HG02981 (cell line): ENCODE data around the gene STAT5B.
"Not testable (repeated sequence)": the region's sequence is repeated elsewhere in the genome, so short reads cannot be mapped to it uniquely, and the experiment has no call there.

Experiments used
- ATAC-seq: cut with Tn5 transposase; IDR thresholded peaks from one replicate; pipeline ENCODE4 v1.9.1; 2021; ENCODE audit warnings: mild to moderate bottlenecking, moderate library complexity; ENCODE audit not compliant: unreplicated experiment

Gene STAT5B

DNA sequence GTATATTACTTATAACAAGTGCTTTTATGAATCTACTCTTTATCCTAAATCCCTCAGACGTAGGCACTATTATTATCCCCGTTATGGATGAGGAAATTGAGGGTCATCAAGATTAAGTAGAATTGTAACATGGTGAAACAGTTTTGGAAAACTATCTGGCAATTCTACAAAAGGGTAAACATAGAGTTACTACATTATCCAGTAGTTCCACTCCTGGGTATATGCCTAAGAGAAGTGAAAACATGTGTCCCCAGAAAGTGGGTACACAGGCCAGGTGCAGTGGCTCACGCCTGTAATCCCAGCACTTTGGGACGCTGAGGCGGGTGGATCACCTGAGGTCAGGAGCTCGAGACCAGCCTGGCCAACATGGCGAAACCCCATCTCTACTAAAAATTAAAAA lies 36.6 kb downstream of the STAT5B start:
- not testable (repeated sequence) for ATAC-seq

DNA sequence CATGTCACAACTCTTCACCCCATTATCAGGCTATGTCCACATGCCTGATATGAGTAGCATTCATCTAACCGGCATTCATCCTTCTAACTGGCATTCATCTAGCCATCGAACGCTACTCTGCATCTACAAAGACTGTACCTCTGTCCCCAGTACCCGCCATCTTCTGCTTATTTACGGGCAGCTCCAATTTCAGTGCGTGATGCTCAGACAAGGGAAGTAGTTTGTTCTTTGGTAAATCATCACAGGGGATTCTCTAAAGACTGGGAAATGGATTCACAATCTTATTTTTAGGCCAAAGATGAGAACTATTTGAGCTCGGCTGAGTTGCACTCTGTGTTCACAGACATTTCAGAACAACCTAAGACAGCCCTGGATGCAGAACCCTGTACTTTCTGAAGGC lies 39.4 kb downstream of the STAT5B start:
- no peak for ATAC-seq

DNA sequence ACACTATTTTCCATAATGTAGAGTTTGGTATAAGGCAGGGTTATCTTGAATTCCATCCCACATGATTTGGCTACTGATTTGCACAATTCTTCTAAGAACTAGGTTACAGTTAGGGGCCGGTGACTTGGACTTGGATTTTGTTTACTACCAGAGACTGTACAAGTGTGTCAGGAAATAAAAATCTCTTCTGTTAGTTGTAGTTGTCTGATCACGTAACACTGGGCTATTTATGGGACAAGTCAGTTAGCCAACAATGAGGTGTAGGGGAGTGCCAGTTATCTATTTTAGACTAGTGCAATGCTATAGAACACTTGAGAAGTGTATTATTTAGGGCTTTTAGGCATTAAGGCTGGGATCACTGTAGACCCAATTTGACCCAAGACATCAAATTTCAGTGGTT lies 42.2 kb downstream of the STAT5B start:
- no peak for ATAC-seq

DNA sequence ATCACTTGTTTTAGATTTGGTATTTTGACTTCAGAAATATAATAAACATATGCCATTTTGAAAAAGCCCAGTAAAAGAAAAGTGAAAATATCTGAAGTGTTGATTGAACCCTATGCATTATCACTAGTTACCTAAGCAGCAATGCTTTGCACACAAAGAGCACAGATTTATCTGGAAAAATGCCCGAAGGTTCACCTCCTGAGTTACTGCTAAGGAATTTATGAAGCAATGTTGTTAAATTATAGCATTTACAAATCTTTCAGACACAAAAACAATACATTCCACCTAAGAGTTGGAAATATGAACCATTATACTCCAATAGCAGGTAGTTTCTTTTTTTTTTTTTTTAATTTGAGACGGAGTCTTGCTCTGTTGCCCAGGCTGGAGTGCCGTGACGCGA lies 43.0 kb downstream of the STAT5B start:
- no peak for ATAC-seq

DNA sequence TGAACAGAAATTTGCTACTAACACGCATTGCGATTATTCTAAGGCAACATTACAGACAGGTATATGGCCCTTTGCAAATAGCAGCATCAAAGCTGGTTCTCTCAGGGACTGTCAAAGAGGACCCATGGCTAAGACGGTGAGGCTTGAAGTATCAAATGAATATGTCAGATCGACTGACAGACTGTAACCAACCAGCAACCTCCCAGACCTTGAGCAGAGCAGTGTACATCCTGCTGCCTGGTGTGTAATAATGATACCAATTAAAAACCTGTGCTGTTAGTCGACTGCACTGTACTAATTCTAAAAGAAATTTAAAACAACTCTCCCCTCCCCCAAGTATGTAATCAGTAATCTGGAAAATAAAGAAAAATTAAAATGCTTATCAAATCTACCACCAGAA lies 46.0 kb downstream of the STAT5B start:
- ATAC-seq: no peak

GRCh38 chr17:42227849-42228700 lies 48.1 kb downstream of the STAT5B start:
- no peak for ATAC-seq

DNA sequence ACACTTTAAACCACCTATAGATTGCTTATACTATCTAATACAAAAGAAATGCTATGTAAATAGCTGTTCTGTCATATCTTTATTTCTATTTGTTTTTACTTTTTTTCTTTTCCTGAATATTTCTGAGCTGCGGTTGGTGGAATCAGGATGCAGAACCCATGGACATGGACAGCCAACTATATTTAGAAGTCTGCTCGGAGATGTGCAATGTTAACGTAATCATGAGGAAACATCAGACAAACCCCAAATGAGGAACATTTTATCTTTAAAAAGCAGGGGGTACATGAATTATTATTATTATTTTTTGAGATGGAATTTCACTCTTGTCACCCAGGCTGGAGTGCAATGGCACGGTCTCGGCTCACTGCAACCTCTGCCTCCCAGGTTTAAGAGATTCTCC lies 50.5 kb downstream of the STAT5B start:
- ATAC-seq: no peak

DNA sequence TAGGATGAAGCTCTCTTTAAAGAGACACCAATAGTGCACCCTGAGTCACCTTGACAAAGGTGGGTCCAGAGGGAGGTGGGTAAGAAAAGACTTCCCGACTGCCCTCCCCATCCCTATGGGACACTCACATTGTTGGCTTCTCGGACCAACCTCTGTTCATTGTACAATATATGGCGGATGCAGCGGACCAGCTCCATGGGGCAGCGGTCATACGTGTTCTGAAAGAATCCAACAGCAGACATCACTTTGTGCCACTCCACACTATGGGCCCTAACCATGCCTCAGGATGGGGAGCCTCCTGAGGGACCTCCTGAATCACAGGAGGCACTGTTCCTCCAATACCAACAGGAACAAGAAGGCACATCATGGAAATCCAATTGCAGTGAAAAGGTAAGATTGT lies 51.5 kb downstream of the STAT5B start:
- no peak for ATAC-seq

DNA sequence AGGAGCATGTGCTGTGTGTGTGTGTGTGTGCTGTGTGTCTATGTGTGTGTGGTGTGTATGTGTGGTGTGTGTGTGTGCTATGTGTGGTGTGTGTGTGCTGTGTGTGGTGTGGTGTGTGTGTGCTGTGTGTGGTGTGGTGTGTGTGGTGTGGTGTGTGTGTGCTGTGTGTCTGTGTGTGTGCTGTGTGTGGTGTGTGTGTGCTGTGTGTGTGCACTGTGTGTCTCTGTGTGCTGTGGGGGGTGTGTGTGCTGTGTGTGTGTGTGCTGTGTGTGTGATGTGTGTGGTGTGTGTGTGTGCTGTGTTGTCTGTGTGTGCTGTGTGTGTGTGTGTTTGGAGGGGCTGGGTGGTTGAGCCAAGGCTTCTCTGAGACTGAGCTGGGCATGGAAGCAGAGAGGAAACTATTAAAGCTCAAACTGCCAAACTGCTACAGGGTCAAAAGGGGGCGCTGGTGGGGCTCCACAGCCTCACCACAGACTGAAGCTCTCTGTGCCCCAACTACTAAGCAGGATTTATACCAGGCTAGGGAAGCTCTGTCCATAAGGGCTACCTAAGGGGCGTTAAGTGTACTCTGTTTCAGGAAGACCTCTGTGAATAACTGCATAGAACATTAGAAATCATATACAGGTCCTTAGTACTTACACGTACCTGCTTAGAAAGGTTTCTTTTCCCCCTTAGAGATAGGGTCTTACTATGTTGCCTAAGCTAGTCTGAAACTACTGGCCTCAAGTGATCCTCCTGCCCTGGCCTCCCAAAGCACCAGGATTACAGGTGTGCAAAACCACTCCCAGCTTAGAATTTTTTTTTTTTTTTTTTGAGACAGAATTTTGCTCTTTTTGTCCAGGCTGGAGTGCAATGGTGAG lies 54.1 kb downstream of the STAT5B start:
- no peak for ATAC-seq

- ATAC-seq: not testable (repeated sequence)
Measured at GRCh38 chr17:42219280-42219679, 56.9 kb downstream of the STAT5B start.

- no peak for ATAC-seq
Measured at GRCh38 chr17:42214156-42214555, 62.0 kb downstream of the STAT5B start.

- ATAC-seq: no peak
Measured at GRCh38 chr17:42212382-42212781, 63.8 kb downstream of the STAT5B start.

- ATAC-seq: not testable (repeated sequence)
Measured at GRCh38 chr17:42211921-42212341, 64.3 kb downstream of the STAT5B start.

DNA sequence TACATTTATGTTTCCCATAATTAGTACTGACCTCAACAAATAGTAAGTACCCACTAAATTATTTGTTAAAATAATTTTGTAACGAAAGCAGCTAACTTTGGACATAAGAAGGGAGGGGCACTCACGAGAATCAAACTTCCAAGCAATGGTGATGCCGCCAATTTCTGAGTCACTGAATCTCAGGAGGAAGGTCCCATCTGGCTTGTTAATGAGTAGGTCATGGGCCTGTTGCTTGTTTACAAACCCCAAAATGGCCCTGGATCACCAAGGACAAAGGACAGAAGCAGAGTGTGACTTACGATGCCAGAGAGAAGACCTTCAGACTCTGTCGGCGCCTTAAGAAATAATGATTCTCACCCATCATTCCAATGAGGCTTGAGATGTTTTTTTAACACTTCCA lies 66.1 kb downstream of the STAT5B start:
- ATAC-seq: no peak

GRCh38 chr17:42206153-42206612 lies 70.0 kb downstream of the STAT5B start:
- not testable (repeated sequence) for ATAC-seq

- ATAC-seq: no peak
Measured at GRCh38 chr17:42203354-42203753, 72.8 kb downstream of the STAT5B start.

DNA sequence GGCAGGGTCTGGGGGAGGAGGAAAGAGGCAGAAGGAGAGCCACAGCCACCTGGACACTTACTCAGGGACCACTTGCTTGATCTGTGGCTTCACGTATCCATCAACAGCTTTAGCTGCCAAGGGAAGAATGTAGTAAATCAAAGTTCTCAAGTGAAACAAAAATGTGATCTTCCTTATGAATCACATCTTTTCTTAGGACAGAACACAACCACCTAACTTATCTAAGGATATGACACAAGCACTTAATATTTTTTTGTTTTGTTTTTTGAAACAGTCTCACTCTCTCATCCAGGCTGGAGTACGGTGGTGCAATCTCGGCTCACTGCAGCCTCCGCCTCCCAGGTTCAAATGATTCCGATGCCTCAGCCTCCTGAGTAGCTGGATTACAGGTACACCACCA lies 73.5 kb downstream of the STAT5B start:
- ATAC-seq: no peak

DNA sequence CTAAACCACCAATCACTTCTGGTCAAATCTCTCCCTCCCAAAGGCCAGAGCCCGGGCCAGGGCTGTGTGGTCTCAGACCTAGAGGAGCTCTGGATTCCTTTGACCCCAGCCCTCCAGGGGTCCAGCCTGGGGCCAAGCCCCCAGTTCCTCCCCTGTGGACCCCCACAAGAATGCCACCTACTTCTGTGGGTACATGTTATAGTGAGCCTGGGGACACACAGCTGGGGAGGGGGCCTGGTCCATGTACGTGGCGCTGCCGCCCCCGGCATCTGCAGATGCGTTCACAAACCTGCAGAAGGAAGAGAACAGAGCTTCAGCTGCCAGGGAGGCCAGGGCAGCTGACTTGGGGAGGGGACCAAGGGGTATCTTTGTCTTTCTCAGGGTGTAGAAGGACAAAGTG lies 74.0 kb downstream of the STAT5B start:
- no peak for ATAC-seq

DNA sequence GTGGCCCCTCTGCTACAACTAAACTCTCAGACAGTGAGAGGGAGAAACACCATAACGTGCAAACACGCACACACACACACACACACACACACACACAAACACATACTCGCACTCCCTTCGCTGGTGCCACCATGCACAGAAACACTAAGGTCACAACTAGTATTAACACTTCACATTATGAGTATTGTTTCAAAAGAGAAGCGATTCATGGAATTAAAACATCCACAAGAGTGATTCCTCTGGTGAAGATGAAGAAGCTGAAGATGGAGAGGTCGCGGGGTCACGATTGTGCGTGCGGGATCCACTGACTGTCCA lies 74.8 kb downstream of the STAT5B start:
- no peak for ATAC-seq

DNA sequence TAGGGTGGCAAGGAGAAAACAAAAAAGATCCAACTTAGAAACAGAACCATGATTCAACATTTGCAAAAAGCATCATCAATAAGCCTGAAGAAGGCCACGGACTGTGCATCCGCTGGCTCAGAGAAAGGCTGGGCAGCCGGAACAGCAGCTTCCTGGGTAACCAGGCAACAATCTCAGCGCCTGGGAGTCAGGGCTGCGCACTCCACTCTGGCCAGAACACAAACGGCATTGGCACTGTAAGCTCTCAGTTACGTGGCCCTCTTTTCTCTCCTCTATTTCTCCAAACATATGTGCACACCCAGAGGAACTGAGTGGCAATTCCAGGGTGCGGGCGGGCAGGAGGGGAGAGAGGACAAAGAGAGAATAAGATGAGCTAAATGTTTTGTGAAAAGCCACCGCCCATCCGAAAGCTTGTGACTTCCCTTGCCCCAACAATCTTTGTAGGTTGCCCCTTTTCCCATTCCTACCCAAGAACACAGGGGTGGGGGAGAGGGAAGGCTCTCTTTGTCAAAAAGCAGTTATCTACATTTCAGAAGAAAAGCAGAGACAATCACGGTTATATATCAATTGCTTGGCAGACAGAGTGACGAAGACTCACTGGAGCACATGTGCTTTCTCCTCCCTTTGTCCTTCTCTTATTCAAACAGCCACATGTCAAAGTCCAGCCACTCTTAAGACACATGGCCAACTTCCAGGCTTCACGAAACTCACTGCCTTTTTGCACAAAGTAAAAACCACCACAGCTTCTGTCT lies 75.3 kb downstream of the STAT5B start:
- ATAC-seq: no peak

GRCh38 chr17:42199416-42200011 lies 76.7 kb downstream of the STAT5B start:
- no peak for ATAC-seq
